GM18951 (cell line): ENCODE data around the gene TYMS.

Source experiments
- POLR2A ChIP-seq: IDR thresholded peaks from 4 replicates; pipeline ENCODE4 v1.6.1; 2011; ENCODE audit warnings: mild to moderate bottlenecking; ENCODE audit not compliant: insufficient read length, insufficient read depth; ENCODE audit errors: extremely low read depth
- in situ Hi-C: fragments of 300-500 bp; cut with MboI; formaldehyde crosslinking; loops from one replicate; pipeline ENCODE4 v1.12.0; 2022; ENCODE audit warnings: low sequenced_read_pairs, mixed read lengths, inconsistent platforms; ENCODE audit not compliant: unreplicated experiment

TYMS gene

DNA sequence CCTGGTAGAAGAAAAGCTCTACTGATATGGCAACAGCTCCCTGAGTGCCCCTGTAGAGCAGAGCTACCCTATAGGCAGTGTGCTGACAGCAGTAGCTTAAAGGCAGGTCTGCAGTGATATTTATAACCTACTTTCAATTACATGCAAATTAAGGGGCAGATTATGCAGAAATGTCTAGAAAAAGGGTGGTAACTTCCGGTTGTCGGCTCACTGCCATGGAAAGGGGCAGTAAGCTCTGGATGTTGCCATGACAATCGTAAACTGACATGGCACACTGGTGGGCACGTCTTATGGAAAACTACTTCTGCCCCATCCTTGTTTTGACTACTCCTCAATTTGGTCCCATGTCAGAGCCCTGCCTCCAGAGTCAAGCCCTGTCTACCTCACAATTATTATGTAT lies 2.9 kb upstream of the TYMS start:
- no peak for TF ChIP-seq POLR2A
- in situ Hi-C loops, result no loop called here

DNA sequence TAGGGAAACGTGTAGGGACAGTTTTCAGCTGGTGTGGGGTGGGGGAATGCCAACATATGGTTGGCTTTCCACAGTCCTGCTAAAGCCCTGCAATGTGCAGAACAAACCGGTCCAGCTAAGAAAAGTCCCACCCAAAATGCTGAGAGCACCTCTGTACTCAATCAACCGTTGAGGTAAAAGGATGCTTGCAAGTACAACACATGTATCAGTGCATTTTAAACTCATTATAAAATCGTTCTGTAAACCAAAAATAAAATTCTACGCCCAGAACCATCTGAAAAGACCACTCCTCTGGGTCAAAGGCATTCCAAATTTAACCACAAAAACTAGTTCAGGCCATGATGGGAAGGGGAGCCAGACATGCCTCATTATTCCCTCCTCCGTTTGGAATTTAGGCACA lies 2.0 kb upstream of the TYMS start:
- in situ Hi-C loops, result no loop called here
- TF ChIP-seq POLR2A, result no peak

DNA sequence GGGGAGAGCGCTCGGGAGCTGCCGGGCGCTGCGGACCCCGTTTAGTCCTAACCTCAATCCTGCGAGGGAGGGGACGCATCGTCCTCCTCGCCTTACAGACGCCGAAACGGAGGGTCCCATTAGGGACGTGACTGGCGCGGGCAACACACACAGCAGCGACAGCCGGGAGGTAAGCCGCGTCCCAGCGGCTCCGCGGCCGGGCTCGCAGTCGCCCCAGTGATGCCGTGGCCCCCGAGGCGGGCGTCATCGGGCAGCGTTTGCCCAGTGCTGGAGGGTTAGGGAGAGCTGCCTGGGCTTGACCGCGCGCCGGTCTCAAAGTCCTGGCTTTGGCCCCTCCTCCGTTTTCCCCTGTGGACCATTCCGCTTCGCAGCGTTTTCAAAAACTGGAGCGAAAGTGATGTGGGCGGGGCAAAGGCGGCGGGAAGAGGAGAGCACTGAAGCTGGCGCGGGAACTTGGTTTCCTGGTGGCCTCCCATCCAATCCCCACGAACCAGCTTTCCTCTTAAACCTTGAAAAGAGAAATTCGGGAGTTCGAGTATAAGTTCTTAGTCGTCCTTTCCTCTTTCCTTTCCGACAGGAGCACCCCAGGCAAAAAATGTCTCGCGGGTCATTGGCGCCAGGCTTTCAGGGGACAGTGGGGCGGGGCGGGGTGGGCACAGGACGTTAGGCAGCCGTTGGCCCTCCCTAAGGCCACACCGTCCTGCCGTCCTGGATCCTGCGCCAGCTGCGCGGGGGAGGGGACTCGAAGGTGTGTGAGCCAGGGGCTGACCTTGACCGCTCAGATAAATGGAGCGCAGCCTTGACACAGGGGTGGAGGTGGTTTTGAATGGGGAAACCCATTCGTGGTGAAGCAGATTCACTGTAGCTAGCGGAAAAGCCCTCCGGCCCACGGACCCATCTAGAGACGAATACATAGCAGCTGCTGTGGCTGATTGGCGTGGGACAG lies 821 bp downstream of the TYMS start:
- peak; percentile 81 for TF ChIP-seq POLR2A
- in situ Hi-C loops, result no loop called here

DNA sequence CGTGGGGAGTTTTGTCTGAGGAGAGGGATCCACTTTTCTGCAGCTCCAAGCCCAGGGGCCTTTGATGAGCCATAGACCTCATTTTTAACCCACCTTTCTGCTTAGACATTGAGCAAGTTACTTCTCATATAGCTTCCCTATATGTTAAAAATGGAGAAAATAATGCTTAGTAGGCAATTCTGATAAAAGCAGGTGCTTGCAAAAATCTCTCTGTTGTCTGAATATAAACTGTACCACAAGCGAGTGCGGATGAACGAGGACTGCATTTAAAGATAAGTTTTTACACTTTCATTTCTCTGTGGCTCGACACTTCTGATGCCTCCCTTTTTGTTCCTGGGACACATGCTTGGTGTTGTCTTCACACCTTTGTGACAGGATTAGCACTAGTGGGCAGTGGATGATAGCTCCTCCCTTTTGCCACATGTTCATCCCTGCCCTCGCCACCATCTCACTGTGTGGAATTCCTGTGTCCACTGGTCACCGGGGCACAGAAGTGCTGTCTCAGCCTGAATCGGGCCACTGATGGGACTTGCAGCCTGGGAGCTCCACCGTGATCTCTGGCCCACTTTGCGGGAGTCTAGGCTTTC lies 1.6 kb downstream of the TYMS start:
- in situ Hi-C loops, result no loop called here

DNA sequence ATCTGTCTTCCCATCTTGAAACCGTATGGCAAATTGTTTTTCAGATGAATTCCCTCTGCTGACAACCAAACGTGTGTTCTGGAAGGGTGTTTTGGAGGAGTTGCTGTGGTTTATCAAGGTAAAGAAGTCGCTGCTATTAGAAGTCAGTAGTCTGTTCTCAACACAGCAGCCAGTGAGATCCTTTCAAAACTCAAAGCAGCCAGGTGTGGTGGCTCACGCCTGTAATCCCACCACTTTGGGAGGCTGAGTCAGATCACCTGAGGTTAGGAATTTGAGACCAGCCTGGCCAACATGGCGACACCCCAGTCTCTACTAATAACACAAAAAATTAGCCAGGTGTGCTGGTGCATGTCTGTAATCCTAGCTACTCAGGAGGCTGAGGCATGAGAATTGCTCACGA lies 2.1 kb downstream of the TYMS start:
- no peak for TF ChIP-seq POLR2A
- in situ Hi-C loops, result no loop called here

More for the DNA sequence above, 1.6 kb downstream of the TYMS start:
- no peak for TF ChIP-seq POLR2A

DNA sequence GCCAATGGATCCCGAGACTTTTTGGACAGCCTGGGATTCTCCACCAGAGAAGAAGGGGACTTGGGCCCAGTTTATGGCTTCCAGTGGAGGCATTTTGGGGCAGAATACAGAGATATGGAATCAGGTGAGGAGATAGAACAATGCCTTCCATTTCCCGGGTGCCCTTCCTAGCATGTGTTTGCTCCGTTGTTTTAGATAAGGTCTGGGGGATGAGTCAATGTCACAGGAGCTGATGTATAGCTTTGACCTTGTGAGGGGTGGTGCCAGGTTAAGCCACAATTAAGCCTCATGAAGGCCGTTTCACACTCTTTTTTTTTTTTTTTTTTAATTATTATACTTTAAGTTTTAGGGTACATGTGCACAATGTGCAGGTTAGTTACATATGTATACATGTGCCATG lies 4.7 kb downstream of the TYMS start:
- TF ChIP-seq POLR2A, result no peak
- in situ Hi-C loops, result no loop called here

DNA sequence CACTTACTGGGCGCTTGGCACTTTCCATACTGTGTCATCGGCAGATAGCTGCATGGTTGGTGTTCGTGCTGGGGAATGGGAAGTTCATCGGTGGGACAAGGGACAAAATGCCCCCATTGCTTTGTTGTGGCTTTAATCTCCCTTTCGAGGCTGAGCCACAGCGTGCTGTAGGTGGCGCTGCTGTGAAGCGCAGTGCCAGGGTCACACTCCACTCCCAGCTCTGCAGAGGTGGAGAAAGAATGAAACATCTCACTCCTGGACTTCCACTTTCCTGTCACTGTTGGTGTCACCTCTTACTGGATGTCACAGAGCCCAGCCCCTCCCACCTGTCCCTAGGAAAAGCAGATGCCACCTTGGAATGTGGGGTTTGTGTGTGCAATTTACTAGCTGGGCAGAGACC lies 8.7 kb downstream of the TYMS start:
- in situ Hi-C loops, result no loop called here
- no peak for TF ChIP-seq POLR2A

DNA sequence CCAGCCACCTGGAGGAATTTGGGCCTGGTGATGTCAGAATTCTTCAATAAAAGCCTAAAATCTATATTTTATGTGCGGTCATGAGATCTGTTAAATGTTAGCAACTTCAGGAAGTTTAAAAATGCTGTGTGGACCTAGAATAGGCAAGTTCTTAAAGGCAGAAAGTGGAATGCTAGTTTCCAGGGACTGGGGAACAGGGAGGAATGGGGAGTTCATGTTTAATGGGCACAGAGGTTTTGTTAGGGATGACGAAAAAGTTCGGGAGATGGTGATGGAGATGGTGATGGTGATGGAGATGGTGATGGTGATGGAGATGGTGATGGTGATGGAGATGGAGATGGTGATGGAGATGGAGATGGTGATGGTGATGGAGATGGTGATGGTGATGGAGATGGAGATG lies 9.2 kb downstream of the TYMS start:
- TF ChIP-seq POLR2A, result no peak
- in situ Hi-C loops, result no loop called here

DNA sequence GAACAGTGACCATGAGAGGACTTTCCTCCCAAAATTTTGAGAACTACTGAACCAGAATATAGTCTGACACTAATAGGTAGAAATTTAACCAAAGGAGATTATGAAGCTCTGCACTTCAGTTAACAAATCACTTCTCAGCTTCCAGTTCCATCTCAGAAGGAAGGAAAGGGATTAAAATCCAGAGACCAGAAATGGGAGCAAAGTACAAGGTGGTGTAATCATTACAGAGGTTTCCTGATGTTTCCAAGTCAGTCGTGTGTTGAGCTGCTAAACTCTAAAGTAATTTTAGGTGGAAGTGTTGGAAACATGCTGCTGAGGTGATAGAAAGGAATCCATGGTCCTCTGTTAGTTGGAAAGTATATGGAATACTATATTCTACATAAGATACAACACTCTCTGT lies 10.8 kb downstream of the TYMS start:
- TF ChIP-seq POLR2A, result no peak

DNA sequence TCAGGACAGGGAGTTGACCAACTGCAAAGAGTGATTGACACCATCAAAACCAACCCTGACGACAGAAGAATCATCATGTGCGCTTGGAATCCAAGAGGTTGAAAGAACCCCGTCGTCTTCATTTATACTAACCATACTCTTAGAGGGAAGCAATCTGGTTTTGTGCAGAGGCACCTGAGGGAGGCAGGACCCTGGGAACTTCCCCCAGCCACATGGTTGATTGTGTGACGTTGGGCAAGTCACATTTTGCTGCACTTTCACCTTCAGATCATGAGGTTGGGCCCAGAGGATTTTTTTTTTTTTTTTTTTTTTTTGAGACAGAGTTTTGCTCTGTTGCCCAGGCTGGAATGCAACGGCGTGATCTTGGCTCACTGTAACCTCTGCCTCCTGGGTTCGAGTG lies 11.6 kb downstream of the TYMS start:
- in situ Hi-C loops, result no loop called here
- no peak for TF ChIP-seq POLR2A

More for the DNA sequence above, 10.8 kb downstream of the TYMS start:
- in situ Hi-C loops, result no loop called here

DNA sequence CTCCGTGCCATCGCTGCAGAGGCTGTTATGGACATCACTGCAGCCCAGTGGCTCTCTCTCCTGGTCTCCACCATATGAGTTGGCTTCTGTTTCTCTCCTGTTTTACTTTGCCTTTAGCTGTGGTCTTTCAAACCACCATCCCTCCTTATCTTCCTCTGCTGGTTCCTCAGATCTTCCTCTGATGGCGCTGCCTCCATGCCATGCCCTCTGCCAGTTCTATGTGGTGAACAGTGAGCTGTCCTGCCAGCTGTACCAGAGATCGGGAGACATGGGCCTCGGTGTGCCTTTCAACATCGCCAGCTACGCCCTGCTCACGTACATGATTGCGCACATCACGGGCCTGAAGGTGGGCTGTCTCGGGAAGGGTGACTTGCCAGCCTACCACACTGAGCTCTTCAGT lies 13.1 kb downstream of the TYMS start:
- in situ Hi-C loops, result no loop called here
- TF ChIP-seq POLR2A, result peak; percentile 8

DNA sequence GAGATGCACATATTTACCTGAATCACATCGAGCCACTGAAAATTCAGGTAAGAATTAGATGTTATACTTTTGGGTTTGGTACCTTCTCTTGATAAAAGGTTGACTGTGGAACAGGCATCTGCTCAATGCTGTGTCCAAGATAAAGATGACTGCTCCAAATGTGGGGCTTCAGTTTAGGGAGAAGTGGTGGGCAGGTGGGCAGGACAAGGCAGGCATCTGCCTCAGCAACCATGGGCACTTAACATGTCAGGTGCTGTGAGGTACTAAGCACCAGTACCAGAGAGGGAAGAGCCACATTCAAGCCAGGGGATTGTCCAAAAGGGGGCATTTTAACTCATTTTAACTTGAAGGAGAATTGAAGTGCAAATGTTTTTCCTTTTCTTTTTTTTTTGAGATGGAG lies 14.0 kb downstream of the TYMS start:
- no peak for TF ChIP-seq POLR2A
- in situ Hi-C loops, result no loop called here

DNA sequence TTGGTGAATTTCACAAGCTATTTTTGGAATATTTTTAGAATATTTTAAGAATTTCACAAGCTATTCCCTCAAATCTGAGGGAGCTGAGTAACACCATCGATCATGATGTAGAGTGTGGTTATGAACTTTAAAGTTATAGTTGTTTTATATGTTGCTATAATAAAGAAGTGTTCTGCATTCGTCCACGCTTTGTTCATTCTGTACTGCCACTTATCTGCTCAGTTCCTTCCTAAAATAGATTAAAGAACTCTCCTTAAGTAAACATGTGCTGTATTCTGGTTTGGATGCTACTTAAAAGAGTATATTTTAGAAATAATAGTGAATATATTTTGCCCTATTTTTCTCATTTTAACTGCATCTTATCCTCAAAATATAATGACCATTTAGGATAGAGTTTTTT lies 15.9 kb downstream of the TYMS start:
- in situ Hi-C loops, result no loop called here
- no peak for TF ChIP-seq POLR2A

DNA sequence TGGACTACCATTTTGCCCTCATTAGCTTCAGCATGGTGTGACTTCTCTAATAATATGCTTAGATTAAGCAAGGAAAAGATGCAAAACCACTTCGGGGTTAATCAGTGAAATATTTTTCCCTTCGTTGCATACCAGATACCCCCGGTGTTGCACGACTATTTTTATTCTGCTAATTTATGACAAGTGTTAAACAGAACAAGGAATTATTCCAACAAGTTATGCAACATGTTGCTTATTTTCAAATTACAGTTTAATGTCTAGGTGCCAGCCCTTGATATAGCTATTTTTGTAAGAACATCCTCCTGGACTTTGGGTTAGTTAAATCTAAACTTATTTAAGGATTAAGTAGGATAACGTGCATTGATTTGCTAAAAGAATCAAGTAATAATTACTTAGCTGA lies 16.3 kb downstream of the TYMS start:
- no peak for TF ChIP-seq POLR2A
- in situ Hi-C loops, result no loop called here

DNA sequence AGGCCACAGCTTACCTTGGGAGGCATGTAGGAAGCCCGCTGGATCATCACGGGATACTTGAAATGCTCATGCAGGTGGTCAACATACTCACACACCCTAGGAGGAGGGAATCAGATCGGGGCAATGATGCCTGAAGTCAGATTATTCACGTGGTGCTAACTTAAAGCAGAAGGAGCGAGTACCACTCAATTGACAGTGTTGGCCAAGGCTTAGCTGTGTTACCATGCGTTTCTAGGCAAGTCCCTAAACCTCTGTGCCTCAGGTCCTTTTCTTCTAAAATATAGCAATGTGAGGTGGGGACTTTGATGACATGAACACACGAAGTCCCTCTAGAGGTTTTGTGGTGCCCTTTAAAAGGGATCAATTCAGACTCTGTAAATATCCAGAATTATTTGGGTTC lies 17.9 kb downstream of the TYMS start:
- TF ChIP-seq POLR2A, result peak; percentile 32
- in situ Hi-C loops, result no loop called here

DNA sequence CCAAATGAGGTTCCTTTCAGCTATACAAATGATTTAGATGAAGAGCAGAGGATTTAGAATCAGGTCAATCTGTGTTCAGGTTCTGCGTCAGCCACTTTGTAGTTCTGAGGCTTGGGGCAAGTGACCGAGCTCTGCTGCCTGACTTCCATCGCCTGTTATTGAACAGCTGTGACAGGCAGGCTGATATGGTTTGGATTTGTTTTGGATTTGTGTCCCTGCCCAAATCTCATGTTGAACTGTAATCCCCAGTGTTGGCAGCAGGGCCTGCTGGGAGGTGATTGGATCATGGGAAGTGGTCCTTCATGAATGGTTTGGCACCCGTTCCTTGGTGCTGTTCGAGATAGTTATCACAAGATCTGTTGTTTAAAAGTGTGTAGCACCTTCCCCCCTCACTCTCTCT lies 18.6 kb downstream of the TYMS start:
- in situ Hi-C loops, result no loop called here
- TF ChIP-seq POLR2A, result no peak
